Measurements from ENCODE around the gene GYPA. TPM values are rescaled to one million over a fixed set of nuclear protein-coding genes. Genes with fewer than 3 reads are reported as not detected.
"Not testable (repeated sequence)": the region's sequence is repeated elsewhere in the genome, so short reads cannot be mapped to it uniquely, and the experiment has no call there.

Gene GYPA
- not detected for polyA plus RNA-seq (2012; ENCODE audit: insufficient read length, low read depth)

DNA sequence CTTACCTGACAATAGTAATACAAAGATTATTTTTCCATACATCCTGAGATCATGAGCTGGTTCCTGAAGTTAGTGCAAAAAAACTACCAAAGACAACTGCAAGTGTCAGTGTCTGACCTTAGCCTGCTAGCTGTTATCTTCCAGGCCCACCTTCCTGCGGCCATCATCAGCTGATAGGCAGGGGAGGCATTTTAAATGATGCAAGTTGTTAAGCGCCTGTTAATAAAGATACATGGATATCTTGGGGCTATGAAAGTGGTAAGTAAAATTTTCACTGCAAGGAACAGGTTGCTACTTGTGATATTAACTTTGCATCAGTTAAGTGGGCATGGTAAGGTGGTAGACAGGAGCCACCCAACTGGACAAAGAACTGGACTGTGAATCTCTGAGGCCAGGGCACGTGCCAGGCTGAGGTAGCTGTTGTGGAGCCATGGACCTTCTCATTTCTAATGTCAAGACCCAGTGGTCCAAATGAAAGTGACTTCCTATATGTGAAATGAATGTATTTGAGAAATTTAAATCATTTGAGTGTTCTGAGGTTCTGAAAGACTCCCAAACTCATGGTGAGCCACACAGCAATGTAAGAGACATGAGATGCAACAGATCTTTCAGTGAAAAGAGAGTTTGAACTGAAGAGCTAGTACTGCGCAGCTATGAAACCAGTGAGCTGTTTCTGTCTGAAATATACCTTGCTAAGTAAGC is at the start of gene GYPA:
GYPA (minus strand) TSS at position 125 of the 702 bp plus-strand sequence; CDS start at position 42, 83 bp downstream.
- not testable (repeated sequence) for TF ChIP-seq REST (IDR thresholded peaks at IDR 0.05; ENCODE audit: insufficient read depth in 1 of 2, low read depth in 2 of 2, low read length in 2 of 2); FOXP2 (optimal IDR thresholded peaks at IDR 0.05; ENCODE audit: borderline replicate concordance, extremely low read depth, extremely low read length, insufficient read depth); POLR2AphosphoS5 (IDR thresholded peaks at IDR 0.05; ENCODE audit: low read depth, low read length)

DNA sequence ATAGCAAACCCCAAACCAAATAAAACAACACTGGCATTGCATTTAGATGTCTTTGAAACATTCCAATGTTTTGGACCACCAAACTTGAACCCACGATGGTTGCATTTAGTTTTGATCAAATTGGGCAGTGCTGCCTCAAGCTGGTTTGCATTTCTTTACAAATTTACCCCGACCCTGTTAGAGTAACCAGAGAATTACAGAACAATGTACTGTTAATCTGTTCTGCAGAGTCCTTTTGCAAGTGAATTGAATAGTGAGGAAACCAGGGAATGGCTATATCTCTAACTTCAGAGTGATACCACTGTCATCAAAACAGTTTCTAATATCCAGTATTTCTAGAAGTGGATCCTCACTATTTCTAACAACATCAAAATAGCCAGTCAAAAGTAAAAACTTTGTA is 49.5 kb upstream of the GYPA start:
- TF ChIP-seq TAF1 (IDR thresholded peaks at IDR 0.05; ENCODE audit: borderline replicate concordance, insufficient read depth, low read length) (no peak), SIN3A (IDR thresholded peaks at IDR 0.05; ENCODE audit: borderline replicate concordance, insufficient read depth, low read length) (no peak), FOXP2 (optimal IDR thresholded peaks at IDR 0.05; ENCODE audit: borderline replicate concordance, extremely low read depth, extremely low read length, insufficient read depth) (no peak), REST (IDR thresholded peaks at IDR 0.05; ENCODE audit: insufficient read depth in 1 of 2, low read depth in 2 of 2, low read length in 2 of 2) (no peak), POLR2AphosphoS5 (IDR thresholded peaks at IDR 0.05; ENCODE audit: low read depth, low read length) (no peak)

- TF ChIP-seq POLR2AphosphoS5 (IDR thresholded peaks at IDR 0.05; ENCODE audit: low read depth, low read length), result no peak
- no peak for TF ChIP-seq SIN3A (IDR thresholded peaks at IDR 0.05; ENCODE audit: borderline replicate concordance, insufficient read depth, low read length)
- no peak for TF ChIP-seq TAF1 (IDR thresholded peaks at IDR 0.05; ENCODE audit: borderline replicate concordance, insufficient read depth, low read length)
- TF ChIP-seq REST (IDR thresholded peaks at IDR 0.05; ENCODE audit: insufficient read depth in 1 of 2, low read depth in 2 of 2, low read length in 2 of 2), result no peak
Observed at GRCh38 chr4:144189121-144189520, 48.6 kb upstream of the GYPA start.

DNA sequence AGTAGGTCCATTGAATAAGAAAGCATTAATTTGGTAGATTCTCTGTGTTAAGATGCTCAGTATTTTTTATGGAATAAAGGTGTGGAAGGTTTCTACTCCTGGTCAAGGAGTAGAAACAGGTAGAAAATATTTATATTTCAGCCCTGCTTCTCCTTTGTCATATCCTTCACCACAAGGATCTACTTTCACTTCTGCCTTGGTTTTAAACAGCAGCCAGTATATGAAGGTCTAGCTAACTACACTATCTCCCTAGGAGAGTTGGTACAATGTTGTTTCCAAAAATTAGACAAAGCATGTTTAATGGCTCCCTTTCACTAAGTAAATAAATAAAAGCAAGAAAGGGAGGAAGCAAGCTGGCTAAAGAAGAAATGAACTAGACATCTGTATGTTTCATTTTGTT is 44.6 kb upstream of the GYPA start:
- TF ChIP-seq REST (IDR thresholded peaks at IDR 0.05; ENCODE audit: insufficient read depth in 1 of 2, low read depth in 2 of 2, low read length in 2 of 2), result no peak
- no peak for TF ChIP-seq TAF1 (IDR thresholded peaks at IDR 0.05; ENCODE audit: borderline replicate concordance, insufficient read depth, low read length)
- TF ChIP-seq SIN3A (IDR thresholded peaks at IDR 0.05; ENCODE audit: borderline replicate concordance, insufficient read depth, low read length), result no peak
- no peak for TF ChIP-seq FOXP2 (optimal IDR thresholded peaks at IDR 0.05; ENCODE audit: borderline replicate concordance, extremely low read depth, extremely low read length, insufficient read depth)
- TF ChIP-seq POLR2AphosphoS5 (IDR thresholded peaks at IDR 0.05; ENCODE audit: low read depth, low read length), result no peak

All from PFSK-1 (cell line).